Kidney (tissue), 14 donors: Measurements from ENCODE around the gene FHOD3. TPM values are rescaled to one million over a fixed set of nuclear protein-coding genes. Genes with fewer than 3 reads are reported as not detected.

Experiments
- DNase-seq, 5 donors: peaks; one replicate each; pipeline ENCODE4 v3.0.0-alpha.2; 2013 to 2020
- FAIRE-seq: peaks from 2 replicates; lab custom pipeline; 2012; peaks lifted over from hg19 to GRCh38; lab: Jason Lieb, UNC
- H3K27ac ChIP-seq, 2 donors: one replicate each; pipeline ENCODE4 v1.7.0; 2013; ENCODE audit warnings: low read depth in 2 of 2, low read length in 2 of 2, inconsistent platforms in 1 of 2
- H3K27me3 ChIP-seq: one replicate; pipeline ENCODE4 v1.7.1; 2013; ENCODE audit warnings: low read length, inconsistent platforms; ENCODE audit not compliant: control insufficient read depth, insufficient read depth
- H3K36me3 ChIP-seq, 3 donors: one replicate each; pipeline versions ENCODE4 v1.7.0 to v1.7.1; 2013; ENCODE audit warnings: low read length in 3 of 3, control low read depth in 1 of 3, inconsistent platforms in 1 of 3; ENCODE audit not compliant: insufficient read depth in 3 of 3, control insufficient read depth in 2 of 3
- H3K4me1 ChIP-seq, 3 donors: one replicate each; pipeline versions ENCODE4 v1.7.0 to v1.7.1; 2013; ENCODE audit warnings: low read length in 3 of 3, inconsistent platforms in 1 of 3, low read depth in 1 of 3; ENCODE audit not compliant: control insufficient read depth in 2 of 3, insufficient read depth in 2 of 3
- H3K4me3 ChIP-seq, 3 donors: one replicate each; pipeline versions ENCODE4 v1.7.0 to v1.8.1; 2013; ENCODE audit warnings: low read length in 3 of 3, control low read depth in 1 of 3, inconsistent platforms in 1 of 3
- H3K9ac ChIP-seq, 3 donors: one replicate each; pipeline versions ENCODE4 v1.7.0 to v1.7.1; 2013; ENCODE audit warnings: low read length in 3 of 3, control low read depth in 1 of 3, inconsistent platforms in 1 of 3
- H3K9me3 ChIP-seq, 3 donors: one replicate each; pipeline versions ENCODE4 v1.7.0 to v1.7.1; 2013; ENCODE audit warnings: low read length in 3 of 3, control low read depth in 1 of 3, inconsistent platforms in 1 of 3; ENCODE audit not compliant: control insufficient read depth in 2 of 3, insufficient read depth in 1 of 3
- CTCF ChIP-seq: IDR thresholded peaks from 3 replicates; pipeline ENCODE4 v1.5.1; 2012; ENCODE audit warnings: mild to moderate bottlenecking, moderate library complexity, borderline replicate concordance; ENCODE audit not compliant: insufficient read depth; ENCODE audit errors: extremely low read depth
- intact Hi-C: fragments of 100-400 bp; cut with DNase I; formaldehyde crosslinking; loops from one replicate; pipeline ENCODE4 v1.11.1; 2022
- polyA plus RNA-seq: library from polyadenylated mRNA; stranded (reverse); fragments of 350-450 nt; fragmentation: Illumina TruSeq; extraction: RNeasy Lipid Tissue Mini Kit (QIAGEN cat#74804); gene quantifications from one replicate; pipeline ENCODE4 v1.2.3, GENCODE V29; 2014; ENCODE audit warnings: low read depth, low replicate concordance; ENCODE audit not compliant: insufficient read depth
- total RNA-seq: library from RNA; stranded (reverse); fragmentation: NEBNext Ultra II Directional; extraction: Animal tissue kit (Norgen Biotek cat#: 25700); gene quantifications from one replicate; pipeline ENCODE4 v1.2.1, GENCODE V29; 2021
- donor health status: control.
- donor health status: control.
- donor health status: control.
- donor health status: control.
- donor health status: control.
- donor health status: DM: yes; HTN: yes; CAD: no.
- donor health status: Normal renal cell carcinoma (clear cell type).

The FHOD3 gene
- total and polyA plus RNA-seq, 2 donors from 2014 or later = 21.5 to 28.0 TPM

GRCh38 chr18:36649205-36649604 lies 351.7 kb downstream of the FHOD3 start:
- FAIRE-seq = no peak
- H3K4me3 ChIP-seq = no peak overlapping the region
- TF ChIP-seq CTCF = no peak
- no peak overlapping the region for H3K27ac ChIP-seq
- H3K27me3 ChIP-seq = no peaks in the 10 kb centered on the region
- no peaks in the 10 kb centered on the region for H3K4me1 ChIP-seq
- no peaks in the 10 kb centered on the region for H3K9me3 ChIP-seq
- no peak for DNase-seq
- intact Hi-C loops = no loop called here
- no peak overlapping the region for H3K9ac ChIP-seq
- no peaks in the 10 kb centered on the region for H3K36me3 ChIP-seq

GRCh38 chr18:36650266-36650665 lies 352.8 kb downstream of the FHOD3 start:
- Histone ChIP-seq H3K36me3 (no peaks in the 10 kb centered on the region), H3K27ac (no peak overlapping the region), H3K9me3 (no peaks in the 10 kb centered on the region), H3K4me1 (no peaks in the 10 kb centered on the region), H3K9ac (no peak overlapping the region), H3K4me3 (no peak overlapping the region), H3K27me3 (no peaks in the 10 kb centered on the region)
- FAIRE-seq (no peak), DNase-seq (no peak)
- intact Hi-C loops = no loop called here
- no peak for TF ChIP-seq CTCF

- Histone ChIP-seq H3K27ac (no peak overlapping the region), H3K27me3 (no peaks in the 10 kb centered on the region), H3K36me3 (no peaks in the 10 kb centered on the region), H3K4me1 (no peaks in the 10 kb centered on the region), H3K9me3 (no peaks in the 10 kb centered on the region), H3K9ac (no peak overlapping the region), H3K4me3 (no peak overlapping the region)
- no peak for TF ChIP-seq CTCF
- no peak for FAIRE-seq
- intact Hi-C loops = no loop called here
- no peak for DNase-seq
Measured at GRCh38 chr18:36650906-36651305, 353.4 kb downstream of the FHOD3 start.

GRCh38 chr18:36652503-36652902 lies 355.0 kb downstream of the FHOD3 start:
- intact Hi-C loops = no loop called here
- DNase-seq = no peak
- H3K9me3 ChIP-seq = no peaks in the 10 kb centered on the region
- no peaks in the 10 kb centered on the region for H3K27me3 ChIP-seq
- H3K9ac ChIP-seq = no peak overlapping the region
- H3K4me1 ChIP-seq = no peaks in the 10 kb centered on the region
- no peak overlapping the region for H3K4me3 ChIP-seq
- no peak for TF ChIP-seq CTCF
- no peak overlapping the region for H3K27ac ChIP-seq
- no peak for FAIRE-seq
- H3K36me3 ChIP-seq = no peaks in the 10 kb centered on the region
